A549 (cell line): Measurements from ENCODE around the gene NIPBL.

Experiments used
- JUNB ChIP-seq: fragments of >200 bp; sonication (Bioruptor Twin); formaldehyde crosslinking; IDR thresholded peaks from 2 replicates; pipeline ENCODE4 v1.6.1; 2016
- POLR2A ChIP-seq: IDR thresholded peaks from 2 replicates; pipeline ENCODE4 v1.6.1; 2012; ENCODE audit warnings: mild to moderate bottlenecking, low read length
- ZFP36 ChIP-seq: fragments of 450-650 bp; IDR thresholded peaks from 2 replicates; pipeline ENCODE4 v1.6.1; 2014; ENCODE audit warnings: borderline replicate concordance; ENCODE audit not compliant: partially characterized antibody

- TF ChIP-seq JUNB: no peak
- no peak for TF ChIP-seq ZFP36
- no peak for TF ChIP-seq POLR2A
Measured at GRCh38 chr5:37075399-37075950, 198.9 kb downstream of the NIPBL start.
